K562 (cell line): ENCODE data around the gene MPC2. TPM values are rescaled to one million over a fixed set of nuclear protein-coding genes. Genes with fewer than 3 reads are reported as not detected.

Experiments
- ATF3 ChIP-seq, 2 experiments: fragments of 450-650 bp in 1 of 2; sonication (generic) in 1 of 2; formaldehyde crosslinking in 1 of 2; IDR thresholded peaks in 1 of 2; conservative IDR thresholded peaks in 1 of 2; 2 replicates each; pipeline versions ENCODE4 v1.6.1 to v1.8.1; 2016 to 2023; ENCODE audit warnings: mild to moderate bottlenecking in 2 of 2, moderate library complexity in 2 of 2, inconsistent platforms in 1 of 2, missing genetic modification reagents in 1 of 2
- BRF1 ChIP-seq: IDR thresholded peaks from 3 replicates; pipeline ENCODE4 v1.6.1; 2011; ENCODE audit warnings: borderline replicate concordance, mild to moderate bottlenecking; ENCODE audit not compliant: insufficient read length; ENCODE audit errors: extremely low read depth
- CAMTA2 ChIP-seq: fragments of 250-450 bp; sonication (Bioruptor Pico); conservative IDR thresholded peaks from 2 replicates; pipeline ENCODE4 v1.5.1; 2022
- CBX1 ChIP-seq: sonication (generic); IDR thresholded peaks from 2 replicates; pipeline ENCODE4 v1.6.1; 2016; ENCODE audit warnings: antibody characterized with exemption, low read depth, mild to moderate bottlenecking
- CBX2 ChIP-seq: fragments of 200-600 bp; sonication (generic); IDR thresholded peaks from one replicate; pipeline ENCODE4 v1.6.1; 2012; ENCODE audit warnings: mild to moderate bottlenecking, low read length, inconsistent platforms; ENCODE audit not compliant: insufficient read depth, poor library complexity, severe bottlenecking
- CCAR2 ChIP-seq: fragments of 200-400 bp; formaldehyde crosslinking; IDR thresholded peaks from 2 replicates; pipeline ENCODE4 v1.6.1; 2017; ENCODE audit warnings: mild to moderate bottlenecking, low read depth, low read length
- EGR1 ChIP-seq: fragments of 450-650 bp; conservative IDR thresholded peaks from 2 replicates; pipeline ENCODE4 v1.6.1; 2017; ENCODE audit warnings: mild to moderate bottlenecking
- ELF4 ChIP-seq: fragments of 450-650 bp; formaldehyde crosslinking; IDR thresholded peaks from 2 replicates; pipeline ENCODE4 v1.4.0; 2022; ENCODE audit warnings: missing genetic modification characterization
- FOXP4 ChIP-seq: sonication (generic); formaldehyde crosslinking; IDR thresholded peaks from 2 replicates; pipeline ENCODE4 v1.8.0; 2022; ENCODE audit warnings: mild to moderate bottlenecking, missing genetic modification reagents, borderline replicate concordance
- GTF2B ChIP-seq: IDR thresholded peaks from 2 replicates; pipeline ENCODE4 v1.6.1; 2011; ENCODE audit not compliant: insufficient read length; ENCODE audit errors: extremely low read depth
- PREB ChIP-seq: sonication (generic); formaldehyde crosslinking; IDR thresholded peaks from 2 replicates; pipeline ENCODE4 v1.8.1; 2023; ENCODE audit warnings: mild to moderate bottlenecking, missing genetic modification reagents
- RBM14 ChIP-seq: fragments of 200-400 bp; formaldehyde crosslinking; IDR thresholded peaks from 2 replicates; pipeline ENCODE4 v1.6.1; 2018; ENCODE audit warnings: low read depth, mild to moderate bottlenecking, low read length, moderate library complexity, borderline replicate concordance; ENCODE audit not compliant: insufficient read depth
- RBM25 ChIP-seq: fragments of 200-400 bp; formaldehyde crosslinking; IDR thresholded peaks from 2 replicates; pipeline ENCODE4 v1.6.1; 2018; ENCODE audit warnings: low read length, low read depth, moderate library complexity; ENCODE audit not compliant: severe bottlenecking
- SRSF9 ChIP-seq: fragments of 200-400 bp; formaldehyde crosslinking; IDR thresholded peaks from 2 replicates; pipeline ENCODE4 v1.6.1; 2017; ENCODE audit warnings: low read depth, low read length, borderline replicate concordance
- TBP ChIP-seq: optimal IDR thresholded peaks from 2 replicates; pipeline ENCODE3; 2011; ENCODE audit warnings: low read depth, low read length, improper control_type of control experiment
- ZNF224 ChIP-seq: sonication (generic); formaldehyde crosslinking; IDR thresholded peaks from 2 replicates; pipeline ENCODE4 v1.8.0; 2022; ENCODE audit warnings: mild to moderate bottlenecking, missing genetic modification reagents
- ZNF274 ChIP-seq: IDR thresholded peaks from 2 replicates; pipeline ENCODE4 v1.6.1; 2011; ENCODE audit warnings: low read depth, mild to moderate bottlenecking, low read length, moderate library complexity, borderline replicate concordance
- ZNF511 ChIP-seq: sonication (generic); formaldehyde crosslinking; IDR thresholded peaks from 2 replicates; pipeline ENCODE4 v1.8.0; 2022; ENCODE audit warnings: mild to moderate bottlenecking, missing genetic modification reagents
- ZNF655 ChIP-seq: fragments of 250-450 bp; sonication (Bioruptor Pico); IDR thresholded peaks from 2 replicates; pipeline ENCODE4 v1.5.0; 2021
- polyA plus RNA-seq, 8 experiments: library from polyadenylated mRNA; depleted of rRNA in 4 of 8; stranded (reverse) in 5 of 8; unstranded in 3 of 8; fragments of >200 nt; fragmentation: Nextera tagmentation in 2 of 8; fragmentation: Illumina TruSeq in 1 of 8; extraction: Ambion mirVana in 2 of 8; extraction: Trizol in 1 of 8; gene quantifications; 2 replicates each; pipeline versions ENCODE4 v1.2.1 to v1.2.3, GENCODE V29; 2011 to 2014; ENCODE audit warnings: inconsistent platforms in 1 of 8, missing spikeins in 1 of 8
- total RNA-seq, 7 experiments: library from RNA; depleted of rRNA in 6 of 7; stranded (reverse); fragments of >200 nt in 6 of 7; fragmentation: Illumina TruSeq in 2 of 7; extraction: Trizol in 2 of 7; gene quantifications; 2 replicates each; pipeline versions ENCODE4 v1.2.1 to v1.2.3, GENCODE V29; 2011 to 2021; ENCODE audit warnings: low replicate concordance in 1 of 7

The MPC2 gene
- total and polyA plus RNA-seq, 9 of the 15 experiments (the other 6 are each of a cell fraction or from before 2014, with no cell fraction given): 70.7 to 179 (median 144) TPM

- TF ChIP-seq CBX1 (no peak; the same call in 1 of the 2 replicates), GTF2B (no peak), ELF4 (CRISPR knock-in tag) (peak; percentile 58; the same call in 1 of the 2 replicates), RBM14 (no peak), BRF1 (no peak), PREB (no peak), ZNF224 (peak; percentile 55; the same call in 1 of the 2 replicates), RBM25 (no peak), ATF3 (IDR thresholded peaks at IDR 0.05) (no peak), ATF3 (CRISPR knock-in tag; conservative IDR thresholded peaks at IDR 0.05) (0 out of 2 replicates have a peak, but pooled peaks have one; percentile 58), FOXP4 (CRISPR knock-in tag) (peak; percentile 84), CAMTA2 (CRISPR knock-in tag) (no peak), CBX2 (no peak), ZNF511 (CRISPR knock-in tag) (no peak; the same call in none of the 2 replicates), CCAR2 (no peak), TBP (peak; percentile 76), SRSF9 (no peak), EGR1 (peak; percentile 97), ZNF274 (no peak), ZNF655 (CRISPR knock-in tag) (no peak)
Observed at GRCh38 chr1:167935216-167936067, 1.4 kb downstream of the MPC2 start (continued).
